ENCODE results near the gene CREB3L1. TPM values are rescaled to one million over a fixed set of nuclear protein-coding genes. Genes with fewer than 3 reads are reported as not detected.
A peak's percentile ranks its signal among the peaks of the same experiment; 100 is the strongest.

Gene CREB3L1, protein sequence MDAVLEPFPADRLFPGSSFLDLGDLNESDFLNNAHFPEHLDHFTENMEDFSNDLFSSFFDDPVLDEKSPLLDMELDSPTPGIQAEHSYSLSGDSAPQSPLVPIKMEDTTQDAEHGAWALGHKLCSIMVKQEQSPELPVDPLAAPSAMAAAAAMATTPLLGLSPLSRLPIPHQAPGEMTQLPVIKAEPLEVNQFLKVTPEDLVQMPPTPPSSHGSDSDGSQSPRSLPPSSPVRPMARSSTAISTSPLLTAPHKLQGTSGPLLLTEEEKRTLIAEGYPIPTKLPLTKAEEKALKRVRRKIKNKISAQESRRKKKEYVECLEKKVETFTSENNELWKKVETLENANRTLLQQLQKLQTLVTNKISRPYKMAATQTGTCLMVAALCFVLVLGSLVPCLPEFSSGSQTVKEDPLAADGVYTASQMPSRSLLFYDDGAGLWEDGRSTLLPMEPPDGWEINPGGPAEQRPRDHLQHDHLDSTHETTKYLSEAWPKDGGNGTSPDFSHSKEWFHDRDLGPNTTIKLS
- 40.9 TPM for total RNA-seq
- long read RNA-seq, transcript CREB3L1-206 (12 exons, 2,687 nt), result minor isoform, 8 of 39 reads
- long read RNA-seq, transcript CREB3L1-205 (4 exons, 1,817 nt), result major isoform, 25 of 39 reads
- long read RNA-seq, partial matches to known transcripts, result 4 of 39 reads
- long read RNA-seq, other reads (novel, unspliced or antisense), result 2 of 39 reads

DNA sequence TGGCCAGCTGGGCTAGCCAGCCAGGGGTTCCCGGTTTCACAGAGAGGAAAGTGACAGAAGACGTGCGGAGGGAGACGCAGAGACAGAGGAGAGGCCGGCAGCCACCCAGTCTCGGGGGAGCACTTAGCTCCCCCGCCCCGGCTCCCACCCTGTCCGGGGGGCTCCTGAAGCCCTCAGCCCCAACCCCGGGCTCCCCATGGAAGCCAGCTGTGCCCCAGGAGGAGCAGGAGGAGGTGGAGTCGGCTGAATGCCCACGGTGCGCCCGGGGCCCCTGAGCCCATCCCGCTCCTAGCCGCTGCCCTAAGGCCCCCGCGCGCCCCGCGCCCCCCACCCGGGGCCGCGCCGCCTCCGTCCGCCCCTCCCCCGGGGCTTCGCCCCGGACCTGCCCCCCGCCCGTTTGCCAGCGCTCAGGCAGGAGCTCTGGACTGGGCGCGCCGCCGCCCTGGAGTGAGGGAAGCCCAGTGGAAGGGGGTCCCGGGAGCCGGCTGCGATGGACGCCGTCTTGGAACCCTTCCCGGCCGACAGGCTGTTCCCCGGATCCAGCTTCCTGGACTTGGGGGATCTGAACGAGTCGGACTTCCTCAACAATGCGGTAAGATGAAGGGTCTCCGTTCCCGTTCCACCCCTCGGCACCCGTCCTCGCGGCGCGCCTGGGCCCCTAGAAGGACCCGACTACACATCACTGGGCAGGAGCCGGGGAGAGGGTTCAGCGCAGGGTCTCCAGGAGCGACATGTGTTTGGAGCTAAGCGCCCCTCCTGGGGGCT, at the start of gene CREB3L1:
Gene CREB3L1 (plus strand): TSS at position 41 of the 765 bp plus-strand sequence. CDS start 450 bp downstream, at position 491.
- intact Hi-C loops (cut with micrococcal nuclease), result no loop called here
- H3K27ac ChIP-seq (replicated peaks), result peak within 1 kb of the TSS; percentile 91
- H3K36me3 ChIP-seq, result no peaks in the 10 kb centered on the region
- peaks cover 93% of the 10 kb centered on the region for H3K4me1 ChIP-seq
- H3K4me3 ChIP-seq, result peak within 1 kb of the TSS; percentile 89
- TF ChIP-seq, protein P1, sequence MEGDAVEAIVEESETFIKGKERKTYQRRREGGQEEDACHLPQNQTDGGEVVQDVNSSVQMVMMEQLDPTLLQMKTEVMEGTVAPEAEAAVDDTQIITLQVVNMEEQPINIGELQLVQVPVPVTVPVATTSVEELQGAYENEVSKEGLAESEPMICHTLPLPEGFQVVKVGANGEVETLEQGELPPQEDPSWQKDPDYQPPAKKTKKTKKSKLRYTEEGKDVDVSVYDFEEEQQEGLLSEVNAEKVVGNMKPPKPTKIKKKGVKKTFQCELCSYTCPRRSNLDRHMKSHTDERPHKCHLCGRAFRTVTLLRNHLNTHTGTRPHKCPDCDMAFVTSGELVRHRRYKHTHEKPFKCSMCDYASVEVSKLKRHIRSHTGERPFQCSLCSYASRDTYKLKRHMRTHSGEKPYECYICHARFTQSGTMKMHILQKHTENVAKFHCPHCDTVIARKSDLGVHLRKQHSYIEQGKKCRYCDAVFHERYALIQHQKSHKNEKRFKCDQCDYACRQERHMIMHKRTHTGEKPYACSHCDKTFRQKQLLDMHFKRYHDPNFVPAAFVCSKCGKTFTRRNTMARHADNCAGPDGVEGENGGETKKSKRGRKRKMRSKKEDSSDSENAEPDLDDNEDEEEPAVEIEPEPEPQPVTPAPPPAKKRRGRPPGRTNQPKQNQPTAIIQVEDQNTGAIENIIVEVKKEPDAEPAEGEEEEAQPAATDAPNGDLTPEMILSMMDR (IDR thresholded peaks at IDR 0.05; ENCODE audit: borderline replicate concordance), result no peak
- peak; percentile 60 for DNase-seq
- no peaks in the 10 kb centered on the region for H3K27me3 ChIP-seq (ENCODE audit: low read depth)
- no peaks in the 10 kb centered on the region for H3K9me3 ChIP-seq (replicated peaks)

DNA sequence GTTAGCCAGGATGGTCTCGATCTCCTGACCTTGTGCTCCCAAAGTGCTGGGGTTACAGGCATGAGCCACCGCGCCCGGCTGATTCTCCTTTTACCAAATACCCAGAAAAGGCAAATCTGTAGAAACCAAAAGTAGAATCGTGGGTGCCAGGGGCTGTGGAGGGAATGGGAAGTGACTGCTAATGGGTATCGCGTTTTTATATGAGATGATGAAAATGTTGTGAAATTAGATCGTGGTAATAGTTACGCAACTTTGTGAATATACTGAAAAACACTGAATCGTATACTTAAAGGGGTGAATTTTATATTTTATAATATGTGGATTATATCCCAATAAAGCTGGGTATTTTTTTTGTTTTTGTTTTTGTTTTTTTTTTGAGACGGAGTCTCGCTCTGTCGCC, 48.2 kb upstream of the CREB3L1 start:
- H3K4me1 ChIP-seq, result no peaks in the 10 kb centered on the region
- no peak for DNase-seq
- intact Hi-C loops (cut with micrococcal nuclease), result no loop called here
- H3K36me3 ChIP-seq, result no peaks in the 10 kb centered on the region
- H3K27me3 ChIP-seq (ENCODE audit: low read depth), result peaks cover 16% of the 10 kb centered on the region
- TF ChIP-seq, protein P1 (IDR thresholded peaks at IDR 0.05; ENCODE audit: borderline replicate concordance), result no peak
- peaks cover 5% of the 10 kb centered on the region for H3K9me3 ChIP-seq (replicated peaks)
- no peak overlapping the region for H3K4me3 ChIP-seq
- H3K27ac ChIP-seq (replicated peaks), result no peak overlapping the region

DNA sequence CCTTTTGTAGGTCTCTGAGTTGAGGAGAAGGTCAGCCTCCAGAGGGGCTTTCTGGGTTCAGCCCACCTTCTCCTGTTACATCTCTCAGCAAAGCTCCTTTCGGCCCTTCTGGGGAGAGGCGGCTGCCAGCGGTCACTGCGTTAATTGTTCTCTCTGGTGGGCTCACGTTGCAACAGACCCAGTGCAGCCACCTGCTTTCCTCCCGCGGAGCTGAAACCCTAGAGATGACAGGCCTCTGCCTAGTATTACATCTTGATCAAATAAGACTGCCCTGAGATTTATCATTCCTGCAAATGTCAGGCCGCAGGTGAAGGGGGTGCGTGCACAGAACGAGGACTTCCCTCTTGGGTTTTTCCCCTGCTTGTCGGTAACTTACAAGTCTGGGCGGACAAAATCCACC, 43.2 kb upstream of the CREB3L1 start:
- Histone ChIP-seq H3K27ac (replicated peaks) (no peak overlapping the region), H3K4me1 (peaks cover 25% of the 10 kb centered on the region), H3K4me3 (no peak overlapping the region), H3K9me3 (replicated peaks) (peaks cover 11% of the 10 kb centered on the region), H3K36me3 (no peaks in the 10 kb centered on the region), H3K27me3 (ENCODE audit: low read depth) (no peaks in the 10 kb centered on the region)
- intact Hi-C loops (cut with micrococcal nuclease), result no loop called here
- DNase-seq, result no peak
- TF ChIP-seq, protein P1 (IDR thresholded peaks at IDR 0.05; ENCODE audit: borderline replicate concordance), result no peak

DNA sequence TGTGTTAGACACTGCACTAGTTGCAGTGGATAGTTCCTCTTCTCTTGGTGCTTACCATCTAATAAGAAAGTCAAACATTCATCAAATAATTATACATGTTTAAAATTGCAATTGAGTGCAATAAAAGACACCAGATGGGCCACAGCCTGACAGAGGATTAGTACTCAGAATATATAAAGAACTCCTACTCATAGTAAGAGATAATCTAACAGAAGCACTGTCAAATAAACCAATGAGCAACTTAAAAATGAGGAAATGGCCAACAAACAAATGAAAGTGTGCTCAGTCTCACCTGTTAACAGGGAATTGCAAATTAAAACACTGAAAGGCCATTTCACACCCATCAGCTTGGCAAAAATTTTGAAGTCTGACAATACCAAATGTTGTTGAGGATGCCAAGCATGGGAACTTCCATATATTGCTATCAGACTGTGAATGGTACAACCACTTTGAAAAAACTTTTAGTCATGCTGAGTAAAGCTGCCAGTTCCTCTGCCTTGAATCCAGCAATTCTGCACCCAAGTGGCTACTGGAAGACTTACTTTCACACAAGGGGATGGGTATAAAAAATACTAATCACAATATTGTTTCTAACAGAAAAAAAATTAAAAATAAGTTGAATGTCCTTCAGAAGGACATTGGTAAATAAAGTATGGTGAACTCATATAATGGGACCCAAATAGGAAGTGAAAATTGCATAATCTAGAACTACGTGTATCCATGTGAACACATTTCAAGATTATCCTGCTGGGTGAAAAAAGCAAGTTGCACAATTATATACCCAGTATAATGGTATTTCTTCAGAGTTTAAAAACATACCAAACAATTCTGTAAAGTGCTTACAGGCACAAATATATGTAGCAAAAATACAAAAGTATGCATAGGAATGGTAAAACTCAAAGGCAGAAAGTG, 41.4 kb upstream of the CREB3L1 start:
- Histone ChIP-seq H3K27ac (replicated peaks) (no peak overlapping the region), H3K4me3 (no peak overlapping the region), H3K27me3 (ENCODE audit: low read depth) (no peaks in the 10 kb centered on the region), H3K36me3 (no peaks in the 10 kb centered on the region), H3K9me3 (replicated peaks) (peaks cover 11% of the 10 kb centered on the region), H3K4me1 (peaks cover 32% of the 10 kb centered on the region)
- TF ChIP-seq, protein P1 (IDR thresholded peaks at IDR 0.05; ENCODE audit: borderline replicate concordance), result no peak
- DNase-seq, result no peak
- intact Hi-C loops (cut with micrococcal nuclease), result no loop called here

Data from left ventricle myocardium inferior (tissue), 1 donor.